K562 (cell line): ENCODE measurements around the gene IL12RB1. TPM values are rescaled to one million over a fixed set of nuclear protein-coding genes. Genes with fewer than 3 reads are reported as not detected.
A peak's percentile ranks its signal among the peaks of the same experiment; 100 is the strongest.

Experiments used
- FOXK1 ChIP-seq: sonication (generic); formaldehyde crosslinking; IDR thresholded peaks from 2 replicates; pipeline ENCODE4 v1.8.0; 2022; ENCODE audit warnings: missing genetic modification reagents, mild to moderate bottlenecking, borderline replicate concordance
- KDM1A ChIP-seq, 2 experiments: fragments of 450-650 bp; IDR thresholded peaks; 2 replicates each; pipeline ENCODE4 v1.6.1; 2016; ENCODE audit warnings: mild to moderate bottlenecking in 2 of 2
- KLF6 ChIP-seq: fragments of 250-450 bp; sonication (Bioruptor Pico); IDR thresholded peaks from 2 replicates; pipeline ENCODE4 v1.4.0; 2020; ENCODE audit warnings: mild to moderate bottlenecking, moderate library complexity, borderline replicate concordance
- MECOM ChIP-seq: fragments of 250-450 bp; sonication (Bioruptor Pico); IDR thresholded peaks from 2 replicates; pipeline ENCODE4 v1.8.0; 2022; ENCODE audit warnings: inconsistent platforms
- PTBP1 ChIP-seq: fragments of 200-400 bp; formaldehyde crosslinking; IDR thresholded peaks from 2 replicates; pipeline ENCODE4 v1.6.1; 2017; ENCODE audit warnings: low read depth, low read length
- SIRT6 ChIP-seq: IDR thresholded peaks from one replicate; pipeline ENCODE4 v1.6.1; 2012; ENCODE audit warnings: low read depth, mild to moderate bottlenecking, control low read depth, inconsistent platforms, low read length, moderate library complexity
- ZFP36 ChIP-seq: fragments of 150-350 bp; IDR thresholded peaks from 2 replicates; pipeline ENCODE4 v1.6.1; 2018; ENCODE audit warnings: low read length, low read depth; ENCODE audit not compliant: partially characterized antibody
- ZNF165 ChIP-seq: fragments of 250-450 bp; sonication (Bioruptor Pico); IDR thresholded peaks from 2 replicates; pipeline ENCODE4 v1.4.0; 2020; ENCODE audit warnings: borderline replicate concordance
- polyA plus RNA-seq, 8 experiments: library from polyadenylated mRNA; depleted of rRNA in 4 of 8; stranded (reverse) in 5 of 8; unstranded in 3 of 8; fragments of >200 nt; fragmentation: Nextera tagmentation in 2 of 8; fragmentation: Illumina TruSeq in 1 of 8; extraction: Ambion mirVana in 2 of 8; extraction: Trizol in 1 of 8; gene quantifications; 2 replicates each; pipeline versions ENCODE4 v1.2.1 to v1.2.3, GENCODE V29; 2011 to 2014; ENCODE audit warnings: inconsistent platforms in 1 of 8, missing spikeins in 1 of 8
- total RNA-seq, 7 experiments: library from RNA; depleted of rRNA in 6 of 7; stranded (reverse); fragments of >200 nt in 6 of 7; fragmentation: Illumina TruSeq in 2 of 7; extraction: Trizol in 2 of 7; gene quantifications; 2 replicates each; pipeline versions ENCODE4 v1.2.1 to v1.2.3, GENCODE V29; 2011 to 2021; ENCODE audit warnings: low replicate concordance in 1 of 7
- TF ChIP-seq, protein P1 (sequence below), 2 experiments: fragments of 450-650 bp in 1 of 2; sonication (generic) in 1 of 2; formaldehyde crosslinking in 1 of 2; IDR thresholded peaks; 2 replicates each; pipeline versions ENCODE4 v1.7.1 to v1.9.0; 2016 to 2022; ENCODE audit warnings: inconsistent platforms in 1 of 2, mild to moderate bottlenecking in 1 of 2, missing genetic modification reagents in 1 of 2

IL12RB1 gene
- total and polyA plus RNA-seq, 9 of the 15 experiments (the other 6 are each of a cell fraction or from before 2014, with no cell fraction given) = 0.04 to 0.07 (median 0.06) TPM; not detected in 5

GRCh38 chr19:18027151-18027550 lies 59.6 kb downstream of the IL12RB1 start (continued):
- TF ChIP-seq, protein P1, sequence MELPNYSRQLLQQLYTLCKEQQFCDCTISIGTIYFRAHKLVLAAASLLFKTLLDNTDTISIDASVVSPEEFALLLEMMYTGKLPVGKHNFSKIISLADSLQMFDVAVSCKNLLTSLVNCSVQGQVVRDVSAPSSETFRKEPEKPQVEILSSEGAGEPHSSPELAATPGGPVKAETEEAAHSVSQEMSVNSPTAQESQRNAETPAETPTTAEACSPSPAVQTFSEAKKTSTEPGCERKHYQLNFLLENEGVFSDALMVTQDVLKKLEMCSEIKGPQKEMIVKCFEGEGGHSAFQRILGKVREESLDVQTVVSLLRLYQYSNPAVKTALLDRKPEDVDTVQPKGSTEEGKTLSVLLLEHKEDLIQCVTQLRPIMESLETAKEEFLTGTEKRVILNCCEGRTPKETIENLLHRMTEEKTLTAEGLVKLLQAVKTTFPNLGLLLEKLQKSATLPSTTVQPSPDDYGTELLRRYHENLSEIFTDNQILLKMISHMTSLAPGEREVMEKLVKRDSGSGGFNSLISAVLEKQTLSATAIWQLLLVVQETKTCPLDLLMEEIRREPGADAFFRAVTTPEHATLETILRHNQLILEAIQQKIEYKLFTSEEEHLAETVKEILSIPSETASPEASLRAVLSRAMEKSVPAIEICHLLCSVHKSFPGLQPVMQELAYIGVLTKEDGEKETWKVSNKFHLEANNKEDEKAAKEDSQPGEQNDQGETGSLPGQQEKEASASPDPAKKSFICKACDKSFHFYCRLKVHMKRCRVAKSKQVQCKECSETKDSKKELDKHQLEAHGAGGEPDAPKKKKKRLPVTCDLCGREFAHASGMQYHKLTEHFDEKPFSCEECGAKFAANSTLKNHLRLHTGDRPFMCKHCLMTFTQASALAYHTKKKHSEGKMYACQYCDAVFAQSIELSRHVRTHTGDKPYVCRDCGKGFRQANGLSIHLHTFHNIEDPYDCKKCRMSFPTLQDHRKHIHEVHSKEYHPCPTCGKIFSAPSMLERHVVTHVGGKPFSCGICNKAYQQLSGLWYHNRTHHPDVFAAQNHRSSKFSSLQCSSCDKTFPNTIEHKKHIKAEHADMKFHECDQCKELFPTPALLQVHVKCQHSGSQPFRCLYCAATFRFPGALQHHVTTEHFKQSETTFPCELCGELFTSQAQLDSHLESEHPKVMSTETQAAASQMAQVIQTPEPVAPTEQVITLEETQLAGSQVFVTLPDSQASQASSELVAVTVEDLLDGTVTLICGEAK (IDR thresholded peaks at IDR 0.05) = no peak
- TF ChIP-seq, protein P1 (CRISPR knock-in tag; IDR thresholded peaks at IDR 0.05) = no peak
- TF ChIP-seq FOXK1 (no peak), PTBP1 (peak; percentile 69; the same call in 1 of the 2 replicates), ZNF165 (CRISPR knock-in tag) (no peak), ZFP36 (peak; percentile 85), MECOM (CRISPR knock-in tag) (no peak), SIRT6 (no peak), KDM1A (IDR thresholded peaks at IDR 0.05) (peak; percentile 30 to 67; a peak in 2 of 4 replicates), KLF6 (CRISPR knock-in tag) (no peak)
